ENCODE measurements around the gene PIAS2.
"Not testable (repeated sequence)": the region's sequence is repeated elsewhere in the genome, so short reads cannot be mapped to it uniquely, and the experiment has no call there.

PIAS2 gene

GRCh38 chr18:46917108-46917802, at the start of gene PIAS2, which contains the start of gene KATNAL2:
Gene PIAS2 (minus strand): TSS chr18:46917507. CDS start chr18:46917345, 162 bp downstream.
Gene KATNAL2 (plus strand): TSS chr18:46917602. CDS start chr18:46946873, 29,271 bp downstream.
- peak; percentile 45 for DNase-seq (ENCODE audit: low read depth)

DNA sequence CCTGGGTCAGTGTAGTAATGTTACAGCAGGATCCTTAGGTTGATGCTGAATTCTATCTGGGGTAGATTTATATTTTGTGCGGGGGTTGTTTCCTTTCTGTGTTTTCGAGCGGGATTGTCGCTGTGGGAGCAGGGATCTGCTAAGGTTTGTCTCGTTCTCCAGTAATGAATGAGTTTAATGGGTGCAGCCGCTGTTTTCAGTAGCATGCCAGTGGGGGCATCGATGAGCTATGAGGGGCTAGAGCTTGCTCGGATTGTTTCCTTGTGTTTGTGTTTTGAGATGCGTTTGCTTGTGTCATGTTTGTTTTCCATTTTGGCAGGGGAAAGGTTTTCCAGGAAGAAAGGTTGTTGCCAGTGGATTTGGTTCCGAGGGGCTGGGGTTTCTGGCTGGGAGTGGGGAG, 49.0 kb upstream of the PIAS2 start:
- DNase-seq (ENCODE audit: low read depth) = not testable (repeated sequence)

DNA sequence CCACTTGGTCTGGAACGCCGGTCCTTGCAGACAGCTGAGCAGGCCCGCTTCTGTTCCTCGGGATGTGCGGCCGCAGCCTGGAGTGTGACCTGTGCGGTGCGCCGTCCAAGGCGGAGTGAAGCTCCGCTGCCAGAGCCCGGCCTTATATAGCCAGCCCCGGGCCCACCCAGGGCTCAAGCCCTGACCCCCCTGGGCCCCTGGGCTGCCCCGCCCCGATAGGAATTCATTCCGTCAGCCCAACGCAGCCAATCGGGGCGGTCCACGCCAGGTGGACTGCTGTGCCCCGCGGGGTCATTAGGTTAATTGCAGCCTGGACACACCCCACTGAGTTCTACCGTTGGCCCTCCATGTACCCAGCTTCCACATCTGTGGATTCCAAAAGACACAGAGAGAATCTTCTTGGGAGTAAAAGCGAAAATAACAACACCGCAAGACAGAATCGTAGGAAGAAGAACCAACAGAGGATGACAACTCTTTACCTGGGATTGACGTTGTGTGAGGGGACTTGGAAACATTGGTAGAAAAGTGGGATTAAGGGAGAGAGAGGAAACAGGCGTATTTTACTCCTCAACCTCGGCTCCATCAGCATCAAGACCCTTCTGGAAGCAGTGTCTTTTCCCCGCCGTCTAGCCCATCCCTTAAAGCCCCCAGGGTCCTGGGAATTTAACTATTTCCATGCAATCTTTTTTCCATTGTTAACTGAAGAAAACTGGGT, 47.4 kb upstream of the PIAS2 start:
- DNase-seq (ENCODE audit: low read depth) = not testable (repeated sequence)

GRCh38 chr18:46963656-46964578, 46.6 kb upstream of the PIAS2 start:
- DNase-seq (ENCODE audit: low read depth) = not testable (repeated sequence)

GRCh38 chr18:46958209-46958608, 40.9 kb upstream of the PIAS2 start:
- no peak for DNase-seq (ENCODE audit: low read depth)

DNA sequence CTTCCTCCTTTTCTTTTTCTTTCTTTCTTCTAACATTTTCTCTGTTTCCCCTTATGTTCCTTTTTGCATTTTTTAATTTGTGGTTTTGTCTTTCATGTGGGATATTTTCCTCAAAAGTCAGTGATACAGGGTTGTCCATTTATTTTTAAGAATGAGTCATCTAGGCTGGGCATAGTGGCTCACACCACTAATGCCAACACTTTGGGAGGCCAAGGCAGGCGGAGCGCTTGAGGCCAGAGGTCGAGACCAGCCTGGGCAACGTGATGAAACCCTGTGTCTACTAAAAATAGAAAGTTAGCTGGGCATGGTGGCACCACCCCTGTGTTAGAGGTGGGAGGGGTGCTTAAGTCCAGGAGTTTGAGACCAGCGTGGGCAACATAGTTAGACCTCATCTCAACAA, 35.9 kb upstream of the PIAS2 start:
- DNase-seq (ENCODE audit: low read depth) = no peak

GRCh38 chr18:46950064-46950656, 32.9 kb upstream of the PIAS2 start:
- DNase-seq (ENCODE audit: low read depth) = no peak

GRCh38 chr18:46946656-46947282, 29.5 kb upstream of the PIAS2 start:
- DNase-seq (ENCODE audit: low read depth) = peak; percentile 82

DNA sequence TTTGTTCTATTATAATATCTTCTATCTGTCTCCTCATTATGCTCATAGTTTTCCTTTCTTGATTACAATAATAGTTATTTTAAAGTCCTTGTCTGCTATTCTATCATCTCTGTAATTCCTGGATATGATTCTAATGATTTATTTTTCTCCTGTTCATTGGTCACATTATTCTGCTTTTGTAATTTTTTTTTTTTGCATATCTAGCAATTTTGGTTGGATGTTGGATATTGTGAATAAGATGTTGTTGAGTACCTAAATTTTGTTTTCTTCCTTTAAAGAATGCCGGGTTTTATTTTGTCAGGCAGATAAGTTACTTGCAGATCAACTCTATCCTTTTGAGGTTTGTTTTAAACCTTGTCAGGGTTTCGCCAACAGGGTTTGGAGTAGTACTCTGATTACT, 25.3 kb upstream of the PIAS2 start:
- no peak for DNase-seq (ENCODE audit: low read depth)

GRCh38 chr18:46939998-46940571, 22.8 kb upstream of the PIAS2 start:
- DNase-seq (ENCODE audit: low read depth) = no peak

- DNase-seq (ENCODE audit: low read depth) = peak; percentile 42
These were observed 22.1 kb upstream of the PIAS2 start for GRCh38 chr18:46939337-46939963.

GRCh38 chr18:46920653-46921052, 3.3 kb upstream of the PIAS2 start:
- no peak for DNase-seq (ENCODE audit: low read depth)

GRCh38 chr18:46920067-46920466, 2.8 kb upstream of the PIAS2 start:
- no peak for DNase-seq (ENCODE audit: low read depth)

DNA sequence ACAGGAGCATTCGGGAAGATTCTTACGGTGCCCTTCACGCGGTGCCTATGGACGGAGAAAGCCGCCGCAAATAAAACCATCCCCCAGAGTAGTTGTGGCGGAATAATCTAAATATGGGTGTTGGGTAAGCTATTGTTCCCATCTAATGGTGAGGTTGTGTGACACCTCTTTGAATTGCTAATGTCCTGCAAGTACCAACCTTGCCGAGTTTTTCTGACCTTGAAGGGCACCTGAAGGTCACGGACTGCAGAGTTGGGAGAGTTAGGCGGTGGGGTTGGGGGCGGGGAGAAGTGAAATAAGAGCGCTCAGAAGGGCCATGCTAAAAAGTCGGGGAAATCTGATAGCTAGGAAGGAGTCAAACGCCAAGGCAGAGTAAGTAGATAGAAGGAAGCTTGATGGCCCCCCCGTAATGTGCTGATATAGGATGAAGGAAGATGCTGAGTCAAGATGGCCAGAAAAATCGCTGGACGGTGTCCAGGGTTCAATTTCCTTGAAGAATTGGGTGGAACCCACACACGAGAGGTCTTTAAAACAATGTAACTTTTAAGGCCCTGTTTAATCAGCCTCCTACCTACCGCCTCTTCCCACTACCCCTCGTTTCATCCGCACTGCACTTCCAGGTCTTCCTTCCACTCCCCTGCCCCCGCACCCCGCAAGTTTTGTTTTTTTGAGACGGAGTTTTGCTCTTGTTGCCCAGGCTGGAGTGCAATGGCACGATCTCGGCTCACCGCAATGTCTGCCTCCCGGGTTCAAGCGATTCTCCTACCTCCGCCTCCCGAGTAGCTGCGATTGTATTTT, 695 bp upstream of the PIAS2 start:
- DNase-seq (ENCODE audit: low read depth) = peak; percentile 10

DNA sequence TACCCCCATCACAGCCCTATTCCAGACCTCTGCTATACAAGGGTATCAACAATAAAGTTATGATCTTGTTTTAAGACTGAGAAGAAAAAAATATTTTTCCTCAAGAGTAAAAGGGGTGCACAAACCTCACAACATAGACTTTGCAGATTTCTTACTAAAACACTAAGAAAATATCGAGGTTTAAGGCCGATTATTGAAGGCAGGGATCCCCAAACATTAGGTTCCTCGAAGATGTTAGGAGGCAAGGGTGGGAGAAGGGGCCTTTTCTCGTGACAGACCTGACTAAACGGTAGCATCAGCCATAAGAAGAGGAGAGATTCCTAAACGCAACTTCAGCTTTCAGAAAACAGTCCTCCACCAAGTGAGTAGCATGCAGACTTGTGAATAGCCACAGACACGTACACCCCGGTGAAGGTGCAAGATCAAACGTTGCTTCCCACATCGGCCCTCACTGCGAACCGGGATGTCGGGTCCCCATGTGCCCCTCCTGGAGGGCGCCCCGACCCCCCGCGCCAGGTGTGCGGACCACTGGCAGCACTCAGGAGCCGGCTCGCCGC, 678 bp downstream of the PIAS2 start:
- DNase-seq (ENCODE audit: low read depth) = peak; percentile 6

DNA sequence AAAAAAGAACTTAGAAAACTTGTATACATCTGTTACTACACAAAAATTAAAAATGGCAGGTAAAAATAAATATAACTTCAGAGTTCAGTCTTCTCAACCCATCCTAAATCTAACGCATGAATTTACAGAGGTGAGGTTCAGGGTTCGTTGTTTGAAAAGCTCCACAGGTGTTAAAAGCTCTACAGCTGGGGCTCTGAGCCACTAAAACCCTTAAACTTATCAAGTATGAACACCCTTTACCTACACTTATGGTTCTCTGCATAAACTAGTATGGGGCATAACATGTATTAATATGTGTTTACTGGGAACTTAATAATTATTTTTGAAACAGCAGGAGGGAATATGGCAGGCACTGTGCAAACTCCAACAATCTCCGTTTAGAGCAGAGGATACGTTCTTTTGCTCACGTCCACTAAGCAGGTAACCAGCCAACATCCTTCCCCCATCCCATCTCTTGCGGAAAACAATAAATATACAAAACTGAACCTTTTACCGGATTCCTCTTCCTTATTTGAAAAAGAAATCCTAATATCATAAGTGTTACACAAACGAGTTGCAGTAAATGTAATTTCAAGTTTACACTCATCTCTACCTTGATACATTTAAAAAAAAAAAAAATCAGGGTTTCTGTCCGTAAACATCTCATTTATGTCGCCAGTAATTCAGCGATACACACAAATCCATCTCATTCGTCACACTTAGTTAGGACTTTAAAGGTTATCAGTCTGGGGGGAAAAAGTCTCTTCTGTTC, 1.3 kb downstream of the PIAS2 start:
- DNase-seq (ENCODE audit: low read depth) = no peak

DNA sequence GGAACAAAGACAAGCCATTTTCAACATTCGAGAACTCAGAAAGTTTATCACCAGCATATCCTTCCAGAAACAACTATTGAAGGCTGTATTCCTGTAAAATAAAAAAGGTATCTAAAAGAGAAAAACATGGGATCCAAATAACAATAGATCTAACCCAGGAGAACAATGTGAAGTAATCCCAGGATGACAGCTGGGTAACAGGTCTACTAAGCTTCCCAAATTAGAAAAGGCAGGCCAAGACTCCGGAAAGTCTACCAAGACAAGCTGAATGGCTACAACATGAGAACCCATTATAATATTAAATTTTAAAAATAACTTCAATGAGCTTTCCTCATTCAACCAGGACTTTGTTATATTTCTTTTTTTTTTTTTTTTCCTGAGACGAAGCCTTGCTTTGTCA, 6.5 kb downstream of the PIAS2 start:
- no peak for DNase-seq (ENCODE audit: low read depth)

- DNase-seq (ENCODE audit: low read depth) = no peak
These were observed 7.8 kb downstream of the PIAS2 start for GRCh38 chr18:46909497-46909896.

- DNase-seq (ENCODE audit: low read depth) = no peak
These were observed 13.9 kb downstream of the PIAS2 start for GRCh38 chr18:46903406-46903805.
